ENCODE results near the gene MYOM3.

MYOM3 gene

GRCh38 chr1:24095140-24095859 lies 16.6 kb downstream of the MYOM3 start:
- no peak for DNase-seq

GRCh38 chr1:24094554-24094953 lies 17.4 kb downstream of the MYOM3 start:
- DNase-seq: no peak

- no peak for DNase-seq
Observed at GRCh38 chr1:24093732-24094131, 18.2 kb downstream of the MYOM3 start.

- DNase-seq: no peak
Observed at GRCh38 chr1:24092979-24093378, 19.0 kb downstream of the MYOM3 start.

GRCh38 chr1:24091971-24092482 lies 19.9 kb downstream of the MYOM3 start:
- DNase-seq: no peak

GRCh38 chr1:24090736-24091135 lies 21.2 kb downstream of the MYOM3 start:
- no peak for DNase-seq

GRCh38 chr1:24089743-24090555 lies 22.0 kb downstream of the MYOM3 start:
- DNase-seq: no peak

- no peak for DNase-seq
Observed at GRCh38 chr1:24089027-24089742, 22.8 kb downstream of the MYOM3 start.

GRCh38 chr1:24086466-24086865 lies 25.5 kb downstream of the MYOM3 start:
- DNase-seq: no peak

GRCh38 chr1:24085546-24085945 lies 26.4 kb downstream of the MYOM3 start:
- DNase-seq: no peak

- no peak for DNase-seq
Observed at GRCh38 chr1:24085007-24085406, 26.9 kb downstream of the MYOM3 start.

GRCh38 chr1:24084050-24084449 lies 27.9 kb downstream of the MYOM3 start:
- DNase-seq: no peak

GRCh38 chr1:24082372-24082771 lies 29.6 kb downstream of the MYOM3 start:
- DNase-seq: no peak

- DNase-seq: no peak
Observed at GRCh38 chr1:24081190-24081589, 30.7 kb downstream of the MYOM3 start.

GRCh38 chr1:24080131-24080530 lies 31.8 kb downstream of the MYOM3 start:
- no peak for DNase-seq

- DNase-seq: no peak
Observed at GRCh38 chr1:24077278-24077978, 34.5 kb downstream of the MYOM3 start.

GRCh38 chr1:24075946-24076345 lies 36.0 kb downstream of the MYOM3 start:
- DNase-seq: no peak

- DNase-seq: no peak
Observed at GRCh38 chr1:24075590-24075854, 36.4 kb downstream of the MYOM3 start.

GRCh38 chr1:24074817-24075589 lies 36.9 kb downstream of the MYOM3 start:
- no peak for DNase-seq

- DNase-seq: no peak
Observed at GRCh38 chr1:24074196-24074595, 37.7 kb downstream of the MYOM3 start.

GRCh38 chr1:24071941-24072340 lies 40.0 kb downstream of the MYOM3 start:
- DNase-seq: no peak

- no peak for DNase-seq
Observed at GRCh38 chr1:24070821-24071393, 41.0 kb downstream of the MYOM3 start.
